GM19193 (cell line): ENCODE data around the gene HIVEP3.

Source experiments
- POLR2A ChIP-seq: IDR thresholded peaks from 4 replicates; pipeline ENCODE4 v1.6.1; 2011; ENCODE audit not compliant: insufficient read depth, insufficient read length; ENCODE audit errors: extremely low read depth

HIVEP3 gene

DNA sequence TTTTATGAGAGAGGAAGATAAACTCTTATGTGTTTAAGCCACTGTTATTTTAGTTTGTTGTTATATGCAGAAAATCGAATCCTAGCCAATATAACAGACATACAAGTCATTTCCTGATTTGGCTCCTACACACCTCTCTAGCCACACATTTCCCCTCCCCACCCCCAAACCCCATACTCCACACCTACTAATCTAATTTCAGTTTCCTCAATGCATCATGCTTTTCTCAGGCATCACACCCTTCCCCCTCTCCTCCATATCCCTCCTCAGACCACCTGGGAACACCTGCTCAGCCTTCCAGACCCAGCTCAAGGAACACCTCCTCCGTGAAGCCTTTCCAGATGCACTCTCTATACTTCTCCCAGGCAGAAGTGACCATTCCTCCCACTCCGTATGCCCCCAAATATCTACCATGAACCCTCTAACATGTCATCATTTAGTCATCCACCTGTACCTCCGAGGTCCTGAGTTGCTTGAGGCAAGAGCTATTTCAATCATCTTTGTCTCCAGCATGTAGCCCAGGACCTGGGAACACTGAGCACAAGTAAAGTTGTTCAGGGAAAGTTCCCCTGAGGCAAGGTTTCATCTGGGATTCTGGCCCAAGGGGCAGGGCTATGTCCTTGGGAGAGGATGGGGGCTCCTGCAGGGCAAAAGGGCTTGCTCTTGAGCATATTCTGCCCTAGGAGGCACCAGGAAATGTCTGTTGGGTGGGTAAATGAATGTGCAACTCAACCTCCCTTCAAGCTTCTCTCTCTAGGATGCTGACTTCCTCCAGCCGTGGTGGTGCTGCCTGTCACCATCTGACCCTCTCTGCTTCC, 126.8 kb downstream of the HIVEP3 start:
- TF ChIP-seq POLR2A, result no peak

DNA sequence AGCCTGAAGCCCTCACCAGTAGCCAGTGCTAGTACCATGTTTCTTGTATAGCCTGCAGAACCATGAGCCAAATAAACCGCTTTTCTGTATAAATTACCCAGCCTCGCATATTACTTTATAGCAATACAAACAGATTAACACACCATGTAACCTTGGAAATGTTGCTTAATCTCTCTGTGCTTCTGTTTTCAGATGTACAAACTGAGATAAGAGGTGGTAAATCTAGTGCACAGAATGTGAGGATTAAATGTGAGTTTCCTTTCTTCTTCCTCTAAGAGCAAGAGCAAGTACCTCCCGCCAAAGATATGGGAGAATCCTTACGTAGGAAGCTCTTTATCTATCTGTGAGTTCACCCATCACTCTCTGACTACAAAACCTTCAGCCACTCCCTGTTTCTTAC, 128.4 kb downstream of the HIVEP3 start:
- no peak for TF ChIP-seq POLR2A

DNA sequence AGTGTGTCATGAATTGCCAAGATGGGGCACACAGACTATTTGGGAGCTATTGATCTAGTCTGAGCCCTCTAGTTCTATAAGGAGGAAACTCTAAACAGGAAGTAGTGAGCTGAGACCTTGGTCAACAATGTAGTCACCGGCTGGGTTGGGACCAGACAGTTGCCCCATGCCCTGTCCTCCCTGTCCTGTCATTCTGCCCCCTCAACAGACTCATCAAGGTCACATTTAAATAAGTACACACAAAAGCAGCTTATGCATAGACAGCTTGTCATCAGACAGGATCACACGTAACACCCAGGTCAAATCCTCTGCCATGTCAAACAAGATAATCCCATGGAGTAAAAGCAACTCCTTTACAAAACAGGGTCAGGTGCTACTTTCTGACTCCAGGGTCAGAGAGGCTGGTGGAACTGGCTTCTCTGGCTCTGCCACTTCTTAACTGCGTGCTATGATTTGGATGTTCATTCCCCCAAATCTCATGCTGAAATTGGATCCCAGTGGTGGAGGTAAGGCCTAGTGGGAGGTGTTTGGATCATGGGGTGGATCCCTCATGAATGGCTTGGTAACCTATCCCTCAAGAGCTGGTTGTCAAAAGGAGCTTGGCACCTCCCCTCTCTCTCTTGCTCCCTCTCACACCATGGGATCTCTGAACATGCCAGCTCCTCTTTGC, 128.9 kb downstream of the HIVEP3 start:
- no peak for TF ChIP-seq POLR2A

DNA sequence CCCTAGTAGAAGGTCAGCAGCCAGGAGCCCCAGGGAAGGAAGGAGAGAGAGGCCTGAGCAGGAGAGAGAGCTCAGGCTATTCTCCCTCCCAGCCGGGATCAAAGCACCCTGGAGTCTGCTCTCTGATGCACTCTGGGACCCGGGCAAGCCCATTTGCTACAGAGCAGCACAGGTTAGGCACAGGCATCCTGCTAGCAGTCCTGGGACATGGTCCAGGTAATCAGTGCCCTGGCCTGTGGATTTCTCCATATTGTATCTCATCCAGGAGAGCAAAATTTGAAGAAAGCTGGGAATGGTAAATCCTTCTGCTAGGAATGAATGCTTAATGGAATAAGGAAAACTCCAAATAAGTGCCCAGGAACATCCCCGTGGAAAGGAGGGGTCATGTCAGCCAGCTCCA, 130.3 kb downstream of the HIVEP3 start:
- TF ChIP-seq POLR2A, result no peak

DNA sequence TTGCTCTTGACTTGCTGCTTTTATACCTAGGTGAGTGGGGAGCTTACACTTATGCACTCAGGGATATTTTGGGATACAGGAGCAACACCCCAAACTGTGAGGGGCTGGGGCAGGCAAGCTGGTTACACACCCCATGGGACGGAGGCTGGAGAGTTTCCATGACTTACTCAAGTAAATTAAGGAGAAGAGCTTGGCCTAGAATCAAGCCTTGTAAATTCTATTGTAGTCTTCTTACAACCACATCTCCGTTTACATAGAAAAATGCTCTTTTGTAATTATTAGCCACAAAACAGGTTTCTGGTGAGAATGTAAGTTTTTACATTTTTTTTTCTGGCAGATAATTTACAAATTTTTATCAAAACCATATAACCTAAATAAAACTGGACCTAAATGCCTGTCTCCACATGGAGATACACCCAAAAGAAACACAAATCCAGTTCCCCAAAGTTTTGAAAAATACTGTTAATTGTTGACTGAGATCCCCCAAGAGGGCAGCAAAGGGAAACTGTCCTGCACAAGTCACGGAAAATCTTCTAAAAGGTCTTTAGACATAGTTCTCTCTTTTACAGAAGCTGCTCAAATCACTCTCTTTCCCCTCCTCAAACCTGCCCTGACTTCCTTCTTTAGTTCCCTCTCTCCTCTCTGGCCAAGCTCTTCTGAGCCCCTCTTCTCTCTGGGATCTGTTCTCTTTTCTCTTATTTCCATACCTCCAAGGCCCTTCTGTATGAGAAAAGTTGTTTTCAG, 134.0 kb downstream of the HIVEP3 start:
- TF ChIP-seq POLR2A, result no peak

DNA sequence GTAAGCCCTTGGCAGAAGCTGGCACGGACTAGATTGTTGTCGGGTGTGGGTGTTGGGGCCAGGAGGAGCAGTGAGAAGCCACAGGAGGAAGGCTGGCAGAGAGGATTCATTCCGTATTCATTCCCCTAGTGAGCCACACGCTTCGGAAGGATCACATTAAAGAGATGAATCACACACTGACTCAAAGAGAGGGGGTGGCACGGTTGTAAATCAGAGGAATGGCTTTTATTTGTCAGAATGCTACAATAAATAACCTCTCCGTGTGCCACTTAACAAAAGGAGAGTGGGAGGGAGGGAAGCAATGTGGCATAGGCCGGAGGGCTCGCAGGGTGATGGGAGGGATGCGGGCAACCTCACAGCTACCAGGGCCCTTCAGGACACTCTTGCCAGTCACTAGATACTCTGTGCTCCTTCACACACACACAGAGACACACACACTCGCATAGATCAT, 135.5 kb downstream of the HIVEP3 start:
- TF ChIP-seq POLR2A, result no peak

DNA sequence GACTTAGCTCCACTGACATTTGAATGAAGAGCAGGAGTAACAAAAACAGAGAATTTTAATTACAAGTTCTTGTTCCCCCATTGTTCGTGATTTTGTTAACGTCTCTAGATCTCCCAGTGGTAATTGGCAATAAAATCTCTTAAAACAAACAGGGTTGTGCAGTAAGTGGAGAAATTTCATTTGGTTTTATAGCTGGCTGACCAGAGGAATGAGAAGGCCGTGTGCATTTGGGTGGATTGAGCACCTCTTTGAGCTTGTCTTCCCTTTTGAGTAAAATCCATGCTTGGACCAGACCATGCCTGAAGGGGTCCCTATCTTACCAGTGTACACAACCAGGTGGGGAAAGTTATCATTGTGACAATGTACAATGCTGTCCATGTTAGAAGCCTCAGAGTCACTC, 137.8 kb downstream of the HIVEP3 start:
- no peak for TF ChIP-seq POLR2A

DNA sequence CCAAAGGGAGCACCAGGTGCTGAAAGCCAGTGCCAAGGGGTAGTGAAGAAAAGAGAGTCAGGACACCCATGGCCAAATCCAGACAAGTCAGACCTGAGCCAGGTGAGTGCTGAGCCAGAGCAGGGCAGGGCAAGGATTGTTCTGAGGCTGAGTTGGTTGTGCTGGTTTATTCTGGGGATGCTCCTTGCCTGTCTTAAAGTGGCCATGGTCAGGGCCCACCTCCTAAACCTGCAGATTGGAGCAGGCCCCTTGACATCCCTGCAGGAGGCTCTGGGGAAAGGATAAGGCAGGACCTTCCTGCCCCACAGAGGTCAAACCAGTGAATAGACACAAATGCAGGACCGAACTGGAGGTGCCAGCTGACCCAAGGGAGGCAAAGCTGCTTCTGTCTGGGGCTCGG, 138.4 kb downstream of the HIVEP3 start:
- TF ChIP-seq POLR2A, result no peak

DNA sequence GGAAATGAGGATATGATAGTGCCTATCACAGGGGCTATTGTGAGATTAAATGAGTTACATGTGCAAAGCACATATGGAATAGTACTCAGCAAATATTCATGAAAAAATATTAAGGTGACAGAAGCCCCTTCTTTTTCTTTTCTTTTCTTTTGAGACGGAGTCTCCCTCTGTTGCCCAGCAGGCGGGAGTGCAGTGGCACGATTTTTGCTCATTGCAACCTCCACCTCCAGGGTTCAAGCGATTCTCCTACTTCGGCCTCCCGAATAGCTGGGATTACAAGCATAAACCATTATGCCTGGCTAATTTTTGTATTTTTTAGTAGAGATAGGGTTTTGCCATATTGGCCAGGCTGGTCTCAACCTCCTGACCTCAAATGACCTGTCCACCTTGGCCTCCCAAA, 139.4 kb downstream of the HIVEP3 start:
- TF ChIP-seq POLR2A, result no peak

DNA sequence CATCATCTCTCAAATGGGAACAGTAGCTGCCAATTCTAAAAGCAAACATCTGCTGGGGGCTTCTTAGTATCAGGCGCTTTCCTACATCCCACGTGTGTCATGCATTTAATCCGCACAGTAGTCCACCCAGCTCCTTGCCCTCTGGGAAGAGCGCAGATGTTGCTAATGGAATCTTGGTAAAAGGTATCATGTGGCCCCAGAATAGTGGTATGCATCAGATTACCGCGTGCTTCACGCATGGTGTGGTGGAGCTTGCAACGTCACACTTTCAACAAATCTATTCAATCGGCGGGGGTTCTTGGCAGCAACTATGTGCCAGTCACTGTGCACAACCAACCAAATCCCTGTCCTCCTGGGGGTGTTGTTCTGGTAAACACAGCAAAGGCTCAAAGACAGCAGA, 141.0 kb downstream of the HIVEP3 start:
- TF ChIP-seq POLR2A, result no peak

DNA sequence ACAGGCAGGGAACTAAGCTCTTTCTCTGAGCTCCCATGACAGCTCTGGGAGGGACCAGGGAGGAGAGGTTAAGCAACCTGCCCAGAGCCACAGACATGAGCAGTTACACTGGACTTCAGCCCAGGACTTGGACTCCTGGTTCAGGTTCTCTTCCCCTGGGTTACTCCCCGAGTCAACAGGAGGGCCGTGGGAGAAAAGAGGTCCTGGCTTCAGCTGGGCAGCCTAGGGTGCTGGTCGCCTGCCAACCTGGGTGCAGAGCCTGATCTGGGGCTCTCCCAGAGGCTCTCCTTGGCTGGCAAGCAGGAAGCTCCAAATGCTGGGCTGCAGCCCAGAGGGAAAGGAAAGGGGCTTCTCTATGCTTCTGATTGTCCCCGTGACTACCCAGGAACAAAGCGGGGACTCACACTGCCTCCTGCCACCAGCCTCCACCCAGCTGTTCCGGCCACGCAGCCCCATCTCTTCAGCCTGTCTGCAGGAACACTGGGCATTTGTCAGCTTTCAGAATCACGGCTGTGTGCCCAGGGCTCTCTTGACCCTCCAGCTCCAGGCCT, 141.8 kb downstream of the HIVEP3 start:
- TF ChIP-seq POLR2A, result no peak

DNA sequence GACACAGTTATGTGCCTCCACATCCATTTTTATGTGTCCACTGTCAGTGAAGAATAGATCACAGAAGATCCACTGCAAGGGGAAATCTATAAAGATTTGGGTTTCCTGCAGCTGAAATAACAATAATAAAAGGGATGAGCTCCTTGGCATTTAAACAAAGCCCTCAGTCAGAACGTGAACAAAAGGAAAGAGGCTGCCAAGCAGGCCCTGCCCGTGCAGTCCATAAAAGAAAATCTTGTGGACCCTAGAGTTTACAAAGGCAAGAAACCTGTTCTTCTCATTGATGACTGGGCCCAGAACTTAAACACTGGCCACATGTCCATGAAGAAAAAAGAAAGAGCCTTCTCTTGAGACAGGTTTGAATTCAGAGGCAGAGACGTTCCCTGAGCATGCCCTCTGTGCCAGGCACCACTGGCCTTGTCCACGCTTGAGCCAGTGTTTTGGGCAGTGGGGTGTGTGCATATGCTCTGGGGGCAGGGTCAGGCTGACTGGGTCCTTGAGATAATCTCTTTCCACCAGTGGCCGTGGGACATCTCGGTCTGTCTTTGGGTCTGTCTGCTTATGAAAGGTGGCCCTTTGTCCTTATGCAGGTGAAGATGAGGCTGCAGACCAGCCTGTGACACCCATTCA, 142.7 kb downstream of the HIVEP3 start:
- TF ChIP-seq POLR2A, result no peak

DNA sequence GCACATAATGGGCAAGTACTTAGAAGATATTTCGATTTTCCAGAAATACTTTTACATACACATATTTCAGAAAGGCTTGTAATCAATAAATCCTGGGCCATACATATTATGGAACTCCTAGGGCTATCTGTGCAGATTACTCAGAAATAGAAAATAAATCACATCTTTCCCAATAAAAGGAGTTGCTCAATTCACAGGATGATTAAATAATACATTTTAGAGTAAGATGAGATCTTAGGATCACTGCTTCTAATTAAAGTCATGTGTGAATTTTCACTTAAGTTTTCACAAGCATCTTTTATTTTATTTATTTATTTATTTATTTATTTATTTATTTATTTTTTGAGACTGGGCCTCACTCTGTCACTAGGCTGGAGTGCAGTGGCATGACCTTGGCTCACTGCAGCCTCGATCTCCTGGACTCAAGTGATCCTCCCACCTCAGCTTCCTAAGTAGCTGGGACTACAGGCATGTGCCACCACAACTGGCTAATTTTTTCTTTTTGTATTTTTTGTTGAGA, 144.2 kb downstream of the HIVEP3 start:
- TF ChIP-seq POLR2A, result no peak

DNA sequence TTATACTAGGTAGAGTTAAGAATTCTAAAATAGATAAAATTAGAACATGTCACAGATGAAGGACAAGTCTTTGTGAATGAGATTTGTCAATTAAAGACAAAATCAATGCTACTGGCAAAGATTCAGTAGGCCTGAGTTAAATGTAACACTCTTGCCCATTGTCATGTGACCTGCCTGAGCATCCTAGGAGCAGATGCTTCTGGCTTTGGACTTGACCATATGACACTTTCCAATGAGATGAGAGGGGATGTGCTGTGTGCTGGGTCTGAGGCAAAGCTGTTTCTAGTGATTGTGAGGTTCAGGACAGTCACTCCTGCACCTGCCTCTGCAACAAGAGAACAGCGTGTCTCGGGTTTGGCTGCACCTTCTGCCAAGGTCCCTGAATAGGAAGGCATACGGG, 144.9 kb downstream of the HIVEP3 start:
- no peak for TF ChIP-seq POLR2A
